K562 (cell line): ENCODE results near the gene PRDM16. TPM values are rescaled to one million over a fixed set of nuclear protein-coding genes. Genes with fewer than 3 reads are reported as not detected.

Experiments
- ATAC-seq: fragments of 200-7000 bp; cut with Tn5 transposase; 3 replicates; pipeline ENCODE4 v1.9.1; 2020; ENCODE audit warnings: moderate library complexity
- BruUV-seq: library from RNA; stranded (reverse); fragments of 400-500 nt; replicated peaks from 2 replicates; lab custom pipeline; 2021; lab: Mats Ljungman, UMichigan
- CTCF ChIA-PET: fragments of 300-600 bp; formaldehyde crosslinking; extraction: SDS; loops from one replicate; lab custom pipeline; 2021; ENCODE audit warnings: low intra/inter-chr PET ratio; lab: Yijun Ruan, JAX
- POLR2A ChIA-PET: fragments of 300-600, 350-650 bp; sonication (Branson Sonifier 250); formaldehyde crosslinking; extraction: SDS; loops from one replicate; lab custom pipeline; 2021; ENCODE audit warnings: antibody characterized with exemption, inconsistent platforms; lab: Yijun Ruan, JAX
- DNase-seq, 4 experiments: peaks; one replicate each; pipeline versions ENCODE4 v3.0.0 to v3.0.0-alpha.2; 2011 to 2018; ENCODE audit warnings: low spot score in 3 of 4, mixed read lengths in 3 of 4; ENCODE audit errors: extremely low read depth in 1 of 4
- FAIRE-seq: peaks from 2 replicates; lab custom pipeline; 2011; peaks lifted over from hg19 to GRCh38; lab: Jason Lieb, UNC
- H2AFZ ChIP-seq: 2 replicates; pipeline ENCODE4 v1.6.0; 2011; ENCODE audit warnings: low read depth, low read length, control low read depth, inconsistent platforms
- H3K27ac ChIP-seq: fragments of 200-600 bp; 3 replicates; pipeline ENCODE4 v1.8.0; 2011; ENCODE audit warnings: low read depth, mild to moderate bottlenecking, control low read depth, inconsistent platforms, low read length, moderate library complexity, mixed read lengths; ENCODE audit errors: extremely low read depth
- H3K27me3 ChIP-seq, 2 experiments: fragments of 300-600 bp in 1 of 2; 2 replicates in 1 of 2; 3 replicates in 1 of 2; pipeline versions ENCODE4 v1.6.0 to v1.8.0; 2011; ENCODE audit warnings: inconsistent platforms in 2 of 2, low read length in 2 of 2, mild to moderate bottlenecking in 1 of 2, mixed read lengths in 1 of 2, moderate library complexity in 1 of 2; ENCODE audit not compliant: control insufficient read depth in 2 of 2, insufficient read depth in 2 of 2
- H3K36me3 ChIP-seq: fragments of 300-600 bp; 3 replicates; pipeline ENCODE4 v1.8.0; 2011; ENCODE audit warnings: mild to moderate bottlenecking, low read length, inconsistent platforms; ENCODE audit not compliant: control insufficient read depth, insufficient read depth
- H3K4me1 ChIP-seq, 2 experiments: fragments of 200-600 bp in 1 of 2; replicated peaks in 1 of 2; 2 replicates in 1 of 2; 3 replicates in 1 of 2; pipeline versions ENCODE4 v1.5.1 to v1.8.0; 2011; ENCODE audit warnings: inconsistent platforms in 2 of 2, low read length in 2 of 2, mild to moderate bottlenecking in 1 of 2, mixed read lengths in 1 of 2, moderate library complexity in 1 of 2; ENCODE audit not compliant: control insufficient read depth in 2 of 2, insufficient read depth in 2 of 2
- H3K4me2 ChIP-seq: 2 replicates; pipeline ENCODE4 v1.6.1; 2011; ENCODE audit warnings: low read length, control low read depth, inconsistent platforms, mixed read lengths; ENCODE audit not compliant: insufficient read depth
- H3K4me3 ChIP-seq: fragments of 200-600 bp; sonication (generic), shearing (Covaris generic); 2 replicates; pipeline ENCODE4 v1.5.1; 2016; ENCODE audit warnings: control low read depth, inconsistent platforms
- H3K79me2 ChIP-seq: fragments of 200-600 bp; 3 replicates; pipeline ENCODE4 v1.8.0; 2011; ENCODE audit warnings: low read length, inconsistent platforms; ENCODE audit not compliant: control insufficient read depth, insufficient read depth
- H3K9ac ChIP-seq, 2 experiments: 2 replicates each; pipeline versions ENCODE4 v1.6.0 to v1.6.1; 2011; ENCODE audit warnings: low read depth in 2 of 2, low read length in 2 of 2, control low read depth in 1 of 2, inconsistent platforms in 1 of 2, mild to moderate bottlenecking in 1 of 2, mixed read lengths in 1 of 2; ENCODE audit not compliant: insufficient read depth in 1 of 2
- H3K9me1 ChIP-seq: one replicate; pipeline ENCODE4 v1.6.0; 2011; ENCODE audit warnings: inconsistent platforms, mild to moderate bottlenecking, low read length, moderate library complexity; ENCODE audit not compliant: control insufficient read depth, insufficient read depth
- H3K9me3 ChIP-seq: replicated peaks from 2 replicates; pipeline ENCODE4 v1.5.1; 2011; ENCODE audit warnings: low read depth, low read length, inconsistent platforms; ENCODE audit not compliant: control insufficient read depth, insufficient read depth
- H4K20me1 ChIP-seq: replicated peaks from 2 replicates; pipeline ENCODE4 v1.6.1; 2011; ENCODE audit warnings: low read length, inconsistent platforms, mixed read lengths; ENCODE audit not compliant: control insufficient read depth, insufficient read depth
- BRF1 ChIP-seq: IDR thresholded peaks from 3 replicates; pipeline ENCODE4 v1.6.1; 2011; ENCODE audit warnings: borderline replicate concordance, mild to moderate bottlenecking; ENCODE audit not compliant: insufficient read length; ENCODE audit errors: extremely low read depth
- COPS2 ChIP-seq: fragments of 450-650 bp; conservative IDR thresholded peaks from 2 replicates; pipeline ENCODE4 v1.6.1; 2016; ENCODE audit warnings: mild to moderate bottlenecking, moderate library complexity
- EZH2 ChIP-seq: IDR thresholded peaks from 2 replicates; pipeline ENCODE4 v1.6.1; 2012; ENCODE audit warnings: low read depth, mild to moderate bottlenecking, inconsistent platforms, low read length, borderline replicate concordance
- HMGN3 ChIP-seq: IDR thresholded peaks from 2 replicates; pipeline ENCODE4 v1.6.1; 2011; ENCODE audit warnings: borderline replicate concordance, low read depth, mild to moderate bottlenecking, mixed read lengths, low read length; ENCODE audit not compliant: insufficient read length; ENCODE audit errors: extremely low read depth
- NR0B1 ChIP-seq: fragments of 450-650 bp; IDR thresholded peaks from one replicate; pipeline ENCODE4 v1.6.1; 2018; ENCODE audit warnings: mild to moderate bottlenecking, moderate library complexity; ENCODE audit not compliant: partially characterized antibody
- PHF8 ChIP-seq: fragments of 200-600 bp; sonication (generic); IDR thresholded peaks from 2 replicates; pipeline ENCODE4 v1.6.1; 2012; ENCODE audit warnings: mixed run types, mild to moderate bottlenecking, inconsistent platforms, low read length, moderate library complexity, borderline replicate concordance
- ZNF212 ChIP-seq: fragments of 450-650 bp; formaldehyde crosslinking; IDR thresholded peaks from 2 replicates; pipeline ENCODE4 v1.4.0; 2020; ENCODE audit warnings: mild to moderate bottlenecking
- ZNF511 ChIP-seq: sonication (generic); formaldehyde crosslinking; IDR thresholded peaks from 2 replicates; pipeline ENCODE4 v1.8.0; 2022; ENCODE audit warnings: mild to moderate bottlenecking, missing genetic modification reagents
- WGBS: fragments of 100-300 bp; shearing (Covaris generic); methylation state at CpG from one replicate; pipeline ENCODE4 v1.1.6; 2016; ENCODE audit warnings: low coverage, mixed read lengths; ENCODE audit not compliant: insufficient coverage; ENCODE audit errors: missing lambda C conversion rate; 5-methylcytosine and 5-hydroxymethylcytosine counted together
- in situ Hi-C: fragments of 300-500 bp; cut with MboI; formaldehyde crosslinking; loops from 4 replicates; pipeline ENCODE4 v1.15.0; 2018; ENCODE audit warnings: inconsistent platforms, mixed read lengths
- intact Hi-C: fragments of 100-400 bp; cut with micrococcal nuclease; formaldehyde crosslinking; loops from 2 replicates; pipeline ENCODE4 v1.14.2; 2022
- polyA plus RNA-seq, 8 experiments: library from polyadenylated mRNA; depleted of rRNA in 4 of 8; stranded (reverse) in 5 of 8; unstranded in 3 of 8; fragments of >200 nt; fragmentation: Nextera tagmentation in 2 of 8; fragmentation: Illumina TruSeq in 1 of 8; extraction: Ambion mirVana in 2 of 8; extraction: Trizol in 1 of 8; gene quantifications; 2 replicates each; pipeline versions ENCODE4 v1.2.1 to v1.2.3, GENCODE V29; 2011 to 2014; ENCODE audit warnings: inconsistent platforms in 1 of 8, missing spikeins in 1 of 8
- total RNA-seq, 7 experiments: library from RNA; depleted of rRNA in 6 of 7; stranded (reverse); fragments of >200 nt in 6 of 7; fragmentation: Illumina TruSeq in 2 of 7; extraction: Trizol in 2 of 7; gene quantifications; 2 replicates each; pipeline versions ENCODE4 v1.2.1 to v1.2.3, GENCODE V29; 2011 to 2021; ENCODE audit warnings: low replicate concordance in 1 of 7

Gene PRDM16
- total and polyA plus RNA-seq, 9 of the 15 experiments (the other 6 are each of a cell fraction or from before 2014, with no cell fraction given): 0.10 to 0.27 TPM; not detected in 7

- H3K4me2 ChIP-seq: no peak overlapping the region
- peaks cover 57 to 86% of the 10 kb centered on the region in 2 experiments for H3K27me3 ChIP-seq
- H3K4me3 ChIP-seq: no peak overlapping the region
- intact Hi-C loops (no loop called here), in situ Hi-C loops (no loop called here)
- ATAC-seq (no peak), FAIRE-seq (no peak), DNase-seq (no peak)
- POLR2A ChIA-PET: interaction anchor here (0.6 to 1.3 kb wide), 2 partner anchors 11 to 1087 kb away, joined by 3 read pairs; no protein-coding TSS in a partner anchor
- H3K9ac ChIP-seq: no peak overlapping the region
- no peaks in the 10 kb centered on the region for H3K79me2 ChIP-seq
- TF ChIP-seq ZNF511: no peak
- no peak for TF ChIP-seq COPS2
- no peak for TF ChIP-seq ZNF212
- no peak for TF ChIP-seq NR0B1
- TF ChIP-seq EZH2: no peak
- no peak for TF ChIP-seq PHF8
- TF ChIP-seq HMGN3: no peak
- no peak for TF ChIP-seq BRF1
- H3K27ac ChIP-seq: no peak overlapping the region
- H3K4me1 ChIP-seq: peaks cover 0 to 5% of the 10 kb centered on the region in 2 experiments; a peak in 1 of 5 replicates
- 0% methylated on average over 9 of the region's 9 CpGs for WGBS
- no peaks in the 10 kb centered on the region for H3K9me1 ChIP-seq
- no peaks in the 10 kb centered on the region for H3K9me3 ChIP-seq
- CTCF ChIA-PET: no interaction called here
- no peaks in the 10 kb centered on the region for H3K36me3 ChIP-seq
- no peak overlapping the region for H2AFZ ChIP-seq
- H4K20me1 ChIP-seq: peaks cover 17% of the 10 kb centered on the region
- no TSS peak for BruUV-seq
Observed at GRCh38 chr1:3077081-3077480, 8.1 kb downstream of the PRDM16 start.
